Measurements from ENCODE around the gene DACT2. TPM values are rescaled to one million over a fixed set of nuclear protein-coding genes. Genes with fewer than 3 reads are reported as not detected.

The DACT2 gene
- total RNA-seq, 1 donor: not detected

DNA sequence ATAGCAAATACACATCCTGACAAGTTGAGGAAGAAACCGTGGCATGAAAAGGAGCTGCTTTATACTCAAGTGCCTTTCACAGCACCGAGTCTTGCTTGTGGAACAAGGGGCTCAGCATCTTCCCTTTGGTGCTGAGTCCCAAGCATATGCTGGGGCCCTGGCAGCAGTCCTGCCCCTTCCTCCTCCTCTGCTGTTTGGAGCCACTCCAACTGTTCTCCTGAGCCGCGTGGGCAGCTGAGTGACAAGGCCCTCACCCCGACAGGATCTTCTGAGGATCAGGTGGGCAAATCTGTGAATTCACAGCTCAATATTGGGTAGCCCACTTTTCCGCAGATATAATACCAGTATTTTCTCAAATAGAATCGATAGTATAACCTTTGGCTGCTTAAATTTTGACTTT lies 24.7 kb downstream of the DACT2 start:
- H3K4me2 ChIP-seq (ENCODE audit: insufficient read depth, low read length): no peak overlapping the region
- TF ChIP-seq, protein P1, sequence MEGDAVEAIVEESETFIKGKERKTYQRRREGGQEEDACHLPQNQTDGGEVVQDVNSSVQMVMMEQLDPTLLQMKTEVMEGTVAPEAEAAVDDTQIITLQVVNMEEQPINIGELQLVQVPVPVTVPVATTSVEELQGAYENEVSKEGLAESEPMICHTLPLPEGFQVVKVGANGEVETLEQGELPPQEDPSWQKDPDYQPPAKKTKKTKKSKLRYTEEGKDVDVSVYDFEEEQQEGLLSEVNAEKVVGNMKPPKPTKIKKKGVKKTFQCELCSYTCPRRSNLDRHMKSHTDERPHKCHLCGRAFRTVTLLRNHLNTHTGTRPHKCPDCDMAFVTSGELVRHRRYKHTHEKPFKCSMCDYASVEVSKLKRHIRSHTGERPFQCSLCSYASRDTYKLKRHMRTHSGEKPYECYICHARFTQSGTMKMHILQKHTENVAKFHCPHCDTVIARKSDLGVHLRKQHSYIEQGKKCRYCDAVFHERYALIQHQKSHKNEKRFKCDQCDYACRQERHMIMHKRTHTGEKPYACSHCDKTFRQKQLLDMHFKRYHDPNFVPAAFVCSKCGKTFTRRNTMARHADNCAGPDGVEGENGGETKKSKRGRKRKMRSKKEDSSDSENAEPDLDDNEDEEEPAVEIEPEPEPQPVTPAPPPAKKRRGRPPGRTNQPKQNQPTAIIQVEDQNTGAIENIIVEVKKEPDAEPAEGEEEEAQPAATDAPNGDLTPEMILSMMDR (IDR thresholded peaks at IDR 0.05; ENCODE audit: extremely low read depth, low read depth, low read length): no peak
- no peaks in the 10 kb centered on the region for H4K20me1 ChIP-seq (ENCODE audit: insufficient read depth, low read length)
- no peaks in the 10 kb centered on the region for H3K79me2 ChIP-seq (ENCODE audit: insufficient read depth, low read length)
- H3K9me3 ChIP-seq (ENCODE audit: low read depth, low read length): no peaks in the 10 kb centered on the region
- no peak overlapping the region for H3K27ac ChIP-seq (ENCODE audit: low read depth, low read length)
- no peaks in the 10 kb centered on the region for H3K4me1 ChIP-seq (ENCODE audit: insufficient read depth, low read length)
- peak; percentile 57 for DNase-seq (ENCODE audit: insufficient read length, low spot score, missing footprints)
- H2AFZ ChIP-seq (ENCODE audit: low read length): no peak overlapping the region
- no peak overlapping the region for H3K4me3 ChIP-seq (ENCODE audit: insufficient read depth, low read length)
- no peaks in the 10 kb centered on the region for H3K27me3 ChIP-seq (ENCODE audit: insufficient read depth, low read length)
- no peaks in the 10 kb centered on the region for H3K36me3 ChIP-seq (ENCODE audit: insufficient read depth, low read length)

- TF ChIP-seq, protein P1 (IDR thresholded peaks at IDR 0.05; ENCODE audit: extremely low read depth, low read depth, low read length): no peak
- H3K27me3 ChIP-seq (ENCODE audit: insufficient read depth, low read length): no peaks in the 10 kb centered on the region
- no peaks in the 10 kb centered on the region for H3K9me3 ChIP-seq (ENCODE audit: low read depth, low read length)
- no peaks in the 10 kb centered on the region for H3K36me3 ChIP-seq (ENCODE audit: insufficient read depth, low read length)
- H3K4me1 ChIP-seq (ENCODE audit: insufficient read depth, low read length): no peaks in the 10 kb centered on the region
- H3K79me2 ChIP-seq (ENCODE audit: insufficient read depth, low read length): no peaks in the 10 kb centered on the region
- no peaks in the 10 kb centered on the region for H4K20me1 ChIP-seq (ENCODE audit: insufficient read depth, low read length)
- no peak overlapping the region for H3K27ac ChIP-seq (ENCODE audit: low read depth, low read length)
- H3K4me3 ChIP-seq (ENCODE audit: insufficient read depth, low read length): no peak overlapping the region
- H2AFZ ChIP-seq (ENCODE audit: low read length): no peak overlapping the region
- no peak for DNase-seq (ENCODE audit: insufficient read length, low spot score, missing footprints)
- H3K4me2 ChIP-seq (ENCODE audit: insufficient read depth, low read length): no peak overlapping the region
Observed at GRCh38 chr6:168293636-168294530, 25.7 kb downstream of the DACT2 start.

DNA sequence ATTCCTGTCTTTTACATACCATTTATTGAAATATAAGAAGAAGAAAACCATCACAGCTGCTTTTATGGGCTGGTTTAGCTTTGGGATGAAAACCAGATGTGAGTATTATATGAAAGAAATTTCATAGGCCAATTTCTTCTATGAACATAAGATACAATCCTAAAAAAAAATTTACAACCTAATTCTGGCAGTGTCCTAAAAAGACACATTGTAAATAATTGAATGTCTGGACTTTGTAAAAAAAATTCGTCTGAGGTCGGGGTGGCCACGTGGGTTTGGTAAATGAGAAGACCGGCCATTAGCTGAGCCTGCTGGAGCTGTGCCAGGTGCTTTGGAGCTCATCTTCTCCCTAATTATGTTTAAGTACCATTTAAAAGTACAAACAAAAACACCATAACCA lies 26.8 kb downstream of the DACT2 start:
- Histone ChIP-seq H3K27me3 (ENCODE audit: insufficient read depth, low read length) (no peaks in the 10 kb centered on the region), H3K27ac (ENCODE audit: low read depth, low read length) (no peak overlapping the region), H4K20me1 (ENCODE audit: insufficient read depth, low read length) (no peaks in the 10 kb centered on the region), H3K9me3 (ENCODE audit: low read depth, low read length) (no peaks in the 10 kb centered on the region), H2AFZ (ENCODE audit: low read length) (no peak overlapping the region), H3K4me2 (ENCODE audit: insufficient read depth, low read length) (no peak overlapping the region), H3K79me2 (ENCODE audit: insufficient read depth, low read length) (no peaks in the 10 kb centered on the region), H3K4me1 (ENCODE audit: insufficient read depth, low read length) (no peaks in the 10 kb centered on the region), H3K4me3 (ENCODE audit: insufficient read depth, low read length) (no peak overlapping the region), H3K36me3 (ENCODE audit: insufficient read depth, low read length) (no peaks in the 10 kb centered on the region)
- TF ChIP-seq, protein P1 (IDR thresholded peaks at IDR 0.05; ENCODE audit: extremely low read depth, low read depth, low read length): no peak
- no peak for DNase-seq (ENCODE audit: insufficient read length, low spot score, missing footprints)

- Histone ChIP-seq H3K27ac (ENCODE audit: low read depth, low read length) (no peak overlapping the region), H3K4me2 (ENCODE audit: insufficient read depth, low read length) (no peak overlapping the region), H2AFZ (ENCODE audit: low read length) (no peak overlapping the region), H3K9me3 (ENCODE audit: low read depth, low read length) (no peaks in the 10 kb centered on the region), H4K20me1 (ENCODE audit: insufficient read depth, low read length) (no peaks in the 10 kb centered on the region), H3K79me2 (ENCODE audit: insufficient read depth, low read length) (no peaks in the 10 kb centered on the region), H3K27me3 (ENCODE audit: insufficient read depth, low read length) (no peaks in the 10 kb centered on the region), H3K4me3 (ENCODE audit: insufficient read depth, low read length) (no peak overlapping the region), H3K4me1 (ENCODE audit: insufficient read depth, low read length) (no peaks in the 10 kb centered on the region), H3K36me3 (ENCODE audit: insufficient read depth, low read length) (no peaks in the 10 kb centered on the region)
- TF ChIP-seq, protein P1 (IDR thresholded peaks at IDR 0.05; ENCODE audit: extremely low read depth, low read depth, low read length): no peak
- DNase-seq (ENCODE audit: insufficient read length, low spot score, missing footprints): peak; percentile 50
Observed at GRCh38 chr6:168291450-168291849, 28.1 kb downstream of the DACT2 start.

Data from osteoblast (primary cell).